HG02623 (cell line): ENCODE results near the gene BOLA2B.
"Not testable (repeated sequence)": the region's sequence is repeated elsewhere in the genome, so short reads cannot be mapped to it uniquely, and the experiment has no call there.

Experiments
- ATAC-seq: cut with Tn5 transposase; IDR thresholded peaks from one replicate; pipeline ENCODE4 v1.9.1; 2021; ENCODE audit warnings: moderate library complexity; ENCODE audit not compliant: unreplicated experiment

The BOLA2B gene

GRCh38 chr16:30193615-30194014 lies at the start of gene BOLA2B, which contains the start of gene SLX1A:
Gene BOLA2B, minus strand, starts transcription at chr16:30193666. Its CDS starts 71 bp downstream, at chr16:30193595.
Gene SLX1A, plus strand, starts transcription at chr16:30193875. Its CDS starts 210 bp downstream, at chr16:30194085.
- peak; percentile 86 for ATAC-seq

GRCh38 chr16:30217082-30217481 lies 23.6 kb upstream of the BOLA2B start:
- ATAC-seq, result not testable (repeated sequence)

GRCh38 chr16:30211414-30211813 lies 17.9 kb upstream of the BOLA2B start:
- ATAC-seq, result not testable (repeated sequence)

GRCh38 chr16:30209032-30209431 lies 15.6 kb upstream of the BOLA2B start:
- not testable (repeated sequence) for ATAC-seq

- ATAC-seq, result not testable (repeated sequence)
Measured at GRCh38 chr16:30207063-30207704, 13.7 kb upstream of the BOLA2B start.

DNA sequence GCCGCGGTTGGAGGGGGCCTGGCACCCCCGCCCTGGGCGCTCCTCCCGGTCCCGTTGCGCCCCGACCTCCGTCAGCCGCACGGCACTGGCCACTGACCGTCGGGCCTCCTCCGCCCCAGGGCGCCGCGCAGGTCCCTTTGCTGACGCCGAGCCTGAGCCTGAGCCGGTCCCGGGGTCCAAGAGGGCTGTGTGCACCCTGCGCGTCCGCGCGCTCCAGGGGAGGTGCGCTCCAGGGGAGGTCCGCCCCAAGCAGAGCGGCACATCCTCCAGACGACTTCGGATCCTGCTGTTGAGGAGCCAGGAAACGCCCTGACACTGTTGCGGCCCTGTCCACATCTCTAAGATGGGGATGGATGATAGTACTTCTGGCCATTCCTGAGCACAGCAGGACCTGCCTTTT lies 12.8 kb upstream of the BOLA2B start:
- not testable (repeated sequence) for ATAC-seq

- not testable (repeated sequence) for ATAC-seq
Measured at GRCh38 chr16:30205541-30206236, 12.2 kb upstream of the BOLA2B start.

- not testable (repeated sequence) for ATAC-seq
Measured at GRCh38 chr16:30199608-30200343, 6.3 kb upstream of the BOLA2B start.

DNA sequence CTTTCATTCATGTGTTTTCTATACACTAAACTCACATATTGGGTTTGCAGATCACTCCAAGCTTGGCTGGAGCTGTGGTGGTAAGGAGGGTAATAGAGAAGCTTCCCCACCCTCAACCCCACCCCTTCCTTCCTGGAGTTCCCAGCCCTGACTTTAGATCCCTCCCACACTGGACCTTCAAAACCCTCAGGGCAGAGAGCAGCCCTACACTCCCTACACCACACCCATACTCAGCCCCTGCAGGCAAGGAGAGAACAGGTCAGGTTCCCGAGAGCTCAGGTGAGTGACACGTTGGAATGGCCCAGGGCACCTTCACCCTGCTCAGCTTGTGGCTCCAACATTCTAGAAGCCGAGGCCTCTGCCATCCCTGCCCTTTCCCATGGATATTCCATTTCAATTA lies 5.6 kb upstream of the BOLA2B start, which contains the start of gene SULT1A3:
Gene SULT1A3, plus strand, starts transcription at position 207 of the 400 bp plus-strand sequence. CDS start 1,474 bp downstream, outside the sequence.
- ATAC-seq, result not testable (repeated sequence)

DNA sequence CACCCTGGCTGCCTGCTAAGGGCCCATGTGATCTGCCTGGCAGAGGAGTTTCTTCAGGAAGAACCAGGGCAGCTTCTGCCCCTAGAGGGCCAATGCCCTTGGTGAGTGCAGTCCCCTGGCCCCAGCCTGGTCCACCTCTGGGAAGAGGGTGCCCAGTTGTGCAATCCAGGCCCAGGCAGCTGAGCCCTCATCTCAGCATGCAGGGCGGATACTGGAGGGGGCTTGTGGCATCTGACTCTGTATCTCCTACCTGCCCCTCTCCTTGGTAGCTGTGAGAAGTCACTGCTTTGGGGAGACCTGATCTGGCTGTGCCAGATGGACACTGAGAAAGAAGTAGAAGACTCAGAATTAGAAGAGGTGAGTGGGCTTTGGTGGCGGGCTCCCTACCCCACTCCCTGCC lies 3.5 kb upstream of the BOLA2B start:
- ATAC-seq, result not testable (repeated sequence)

DNA sequence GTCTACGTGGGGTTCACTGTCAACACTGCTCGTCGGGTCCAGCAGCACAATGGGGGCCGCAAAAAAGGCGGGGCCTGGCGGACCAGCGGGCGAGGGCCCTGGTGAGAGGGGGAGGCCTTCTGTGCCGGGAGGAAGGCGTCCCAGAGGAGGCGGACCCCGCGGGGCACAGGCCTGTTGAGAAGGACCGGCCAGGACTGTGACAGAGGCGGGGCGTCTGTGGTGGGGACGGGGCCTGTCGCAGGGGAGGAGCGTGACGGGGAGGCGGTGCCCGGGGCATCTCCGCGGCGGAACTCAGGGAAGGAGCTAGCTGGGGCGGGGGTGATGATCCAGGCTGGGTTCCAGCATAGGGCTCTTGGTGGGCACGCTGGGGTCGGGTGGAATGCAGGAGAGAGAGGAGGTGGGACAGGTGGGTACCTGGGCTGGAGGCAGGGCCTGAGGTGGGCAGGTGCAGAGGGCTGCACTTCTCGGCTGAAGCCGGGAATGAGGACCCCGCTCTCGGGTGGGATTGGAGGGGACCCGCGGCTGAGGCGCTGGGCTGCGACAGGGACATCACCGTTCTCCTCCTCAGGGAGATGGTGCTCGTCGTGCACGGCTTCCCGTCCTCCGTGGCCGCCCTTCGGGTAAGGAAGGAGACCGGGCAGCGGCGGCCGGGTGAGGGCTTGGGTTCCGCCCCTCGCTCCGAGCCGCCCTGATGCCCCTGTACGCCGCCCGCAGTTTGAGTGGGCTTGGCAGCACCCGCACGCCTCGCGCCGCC lies 883 bp upstream of the BOLA2B start:
- peak; percentile 49 for ATAC-seq

DNA sequence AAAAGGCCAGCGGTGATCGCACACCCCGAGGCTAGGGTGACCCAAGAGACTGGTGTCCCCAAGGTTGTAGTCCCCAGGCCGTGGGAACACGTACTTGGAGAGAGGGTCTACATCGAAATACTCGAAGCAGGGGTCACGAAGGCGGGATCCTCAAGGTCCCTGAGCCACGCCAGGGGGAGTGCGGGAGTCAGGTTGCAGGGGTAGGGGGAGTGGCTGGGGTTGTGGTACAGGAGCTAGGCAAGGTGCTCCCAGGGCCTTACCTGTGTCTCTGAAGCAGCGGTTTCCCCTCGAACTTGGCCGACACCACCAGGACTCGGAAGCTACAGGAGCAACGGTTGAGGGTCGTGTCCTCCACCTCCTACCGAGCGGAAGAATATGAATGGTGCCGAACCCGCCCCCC lies 368 bp downstream of the BOLA2B start:
- ATAC-seq, result not testable (repeated sequence)

GRCh38 chr16:30191158-30191557 lies 2.3 kb downstream of the BOLA2B start:
- ATAC-seq, result not testable (repeated sequence)

DNA sequence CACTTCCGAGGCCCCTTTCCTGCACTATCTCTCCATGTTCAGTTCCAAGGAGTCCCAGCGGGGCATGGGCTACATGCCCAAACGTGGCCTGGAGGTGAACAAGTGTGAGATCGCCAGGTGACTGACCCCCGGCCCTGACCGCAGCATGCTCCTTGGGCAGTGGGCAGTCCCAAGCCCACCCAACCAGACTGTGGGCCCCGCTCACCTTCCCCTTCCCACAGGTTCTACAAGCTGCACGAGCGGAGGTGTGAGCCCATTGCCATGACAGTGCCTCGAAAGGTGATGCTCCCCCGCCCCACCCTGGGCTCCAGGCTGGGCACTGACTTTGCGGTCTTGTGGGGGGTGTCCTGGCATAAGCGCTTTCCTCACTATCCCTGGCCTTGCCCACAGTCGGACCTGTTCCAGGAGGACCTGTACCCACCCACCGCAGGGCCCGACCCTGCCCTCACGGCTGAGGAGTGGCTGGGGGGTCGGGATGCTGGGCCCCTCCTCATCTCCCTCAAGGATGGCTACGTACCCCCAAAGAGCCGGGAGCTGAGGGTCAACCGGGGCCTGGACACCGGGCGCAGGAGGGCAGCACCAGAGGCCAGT lies 5.4 kb downstream of the BOLA2B start:
- no peak for ATAC-seq

DNA sequence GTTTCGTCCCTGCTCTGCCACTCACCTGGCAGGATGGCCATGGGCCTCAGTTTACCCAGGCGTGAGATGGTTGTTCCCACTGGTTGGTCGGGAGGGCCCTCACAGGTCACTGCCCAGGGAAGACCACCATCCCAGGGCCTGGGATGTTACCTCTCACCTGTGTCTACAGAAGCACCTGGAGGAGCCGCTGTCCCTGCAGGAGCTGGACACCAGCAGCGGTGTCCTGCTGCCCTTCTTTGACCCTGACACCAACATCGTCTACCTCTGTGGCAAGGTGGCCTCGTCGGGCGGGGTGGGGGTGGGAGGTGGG lies 6.0 kb downstream of the BOLA2B start:
- no peak for ATAC-seq

GRCh38 chr16:30186782-30187555 lies 6.5 kb downstream of the BOLA2B start:
- ATAC-seq, result no peak

- no peak for ATAC-seq
Measured at GRCh38 chr16:30186444-30186781, 7.1 kb downstream of the BOLA2B start.

DNA sequence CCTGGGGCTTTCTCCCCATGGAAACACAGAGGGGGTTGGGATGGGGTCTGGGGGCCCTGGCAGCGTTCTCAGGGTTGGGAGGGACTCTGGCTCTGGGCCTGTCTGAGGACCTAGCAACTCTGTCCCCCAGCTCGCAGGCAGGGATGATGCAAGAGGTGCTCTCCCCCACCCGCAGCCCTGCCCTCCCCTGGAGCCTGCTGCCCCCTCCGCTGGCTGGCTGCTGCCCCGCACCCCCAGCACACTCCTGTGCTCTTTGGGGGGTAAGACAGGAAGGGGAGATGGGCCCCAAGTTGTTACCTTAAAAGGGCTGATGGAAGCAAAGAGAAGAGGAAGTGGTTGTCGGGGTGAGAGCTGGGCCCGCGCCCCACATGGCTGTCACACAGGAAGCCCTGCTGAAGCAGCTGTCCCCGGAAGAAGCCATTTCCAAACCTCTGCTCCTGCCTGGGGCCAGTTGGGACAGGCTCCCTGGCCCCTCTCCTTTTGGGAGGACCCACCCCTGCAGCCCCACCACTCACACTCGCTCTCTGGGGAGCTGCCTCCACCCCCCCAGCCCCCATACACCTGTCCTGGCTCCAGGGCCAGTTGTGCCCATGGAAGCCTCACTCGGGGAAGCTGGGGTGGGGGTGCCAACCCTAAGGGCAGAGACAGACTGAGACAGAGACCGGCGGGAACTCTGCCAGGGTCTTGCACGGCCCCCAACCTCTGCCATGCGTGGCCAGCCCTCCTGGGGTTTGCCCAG lies 7.6 kb downstream of the BOLA2B start:
- ATAC-seq, result no peak
